Stimulated activated CD8-positive, alpha-beta memory T cell treated with anti-CD3 and anti-CD28 coated beads, Interleukin-4, amount 100 ng/mL, for 1 hour (primary cell): Measurements from ENCODE around the gene SMAD7.

Experiments
- DNase-seq, 2 donors: peaks; one replicate each; pipeline ENCODE4 v3.0.0-alpha.2; 2020; ENCODE audit warnings: low read depth in 2 of 2, low spot score in 1 of 2

The SMAD7 gene

DNA sequence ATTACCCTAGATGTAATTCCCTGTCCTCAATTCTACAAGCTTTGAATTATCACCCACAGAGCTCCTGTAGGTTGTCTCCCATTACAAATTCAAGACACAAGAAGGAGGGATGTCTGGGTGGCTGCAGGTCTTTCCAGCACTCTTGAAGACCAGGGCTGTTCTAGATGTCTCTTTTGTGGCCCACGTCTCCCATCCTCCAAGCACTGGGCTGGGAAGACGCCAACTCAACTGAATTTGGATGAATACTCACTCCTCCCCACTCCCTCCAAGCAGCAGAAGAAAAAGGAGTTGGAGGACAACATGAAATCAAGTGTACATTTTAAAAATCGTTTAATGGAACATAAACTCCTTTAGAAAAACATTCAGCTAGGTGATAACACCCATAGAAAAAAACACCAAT lies 31.2 kb downstream of the SMAD7 start:
- no peak for DNase-seq

- DNase-seq: no peak
These were observed 31.9 kb downstream of the SMAD7 start for GRCh38 chr18:48918660-48919456.

DNA sequence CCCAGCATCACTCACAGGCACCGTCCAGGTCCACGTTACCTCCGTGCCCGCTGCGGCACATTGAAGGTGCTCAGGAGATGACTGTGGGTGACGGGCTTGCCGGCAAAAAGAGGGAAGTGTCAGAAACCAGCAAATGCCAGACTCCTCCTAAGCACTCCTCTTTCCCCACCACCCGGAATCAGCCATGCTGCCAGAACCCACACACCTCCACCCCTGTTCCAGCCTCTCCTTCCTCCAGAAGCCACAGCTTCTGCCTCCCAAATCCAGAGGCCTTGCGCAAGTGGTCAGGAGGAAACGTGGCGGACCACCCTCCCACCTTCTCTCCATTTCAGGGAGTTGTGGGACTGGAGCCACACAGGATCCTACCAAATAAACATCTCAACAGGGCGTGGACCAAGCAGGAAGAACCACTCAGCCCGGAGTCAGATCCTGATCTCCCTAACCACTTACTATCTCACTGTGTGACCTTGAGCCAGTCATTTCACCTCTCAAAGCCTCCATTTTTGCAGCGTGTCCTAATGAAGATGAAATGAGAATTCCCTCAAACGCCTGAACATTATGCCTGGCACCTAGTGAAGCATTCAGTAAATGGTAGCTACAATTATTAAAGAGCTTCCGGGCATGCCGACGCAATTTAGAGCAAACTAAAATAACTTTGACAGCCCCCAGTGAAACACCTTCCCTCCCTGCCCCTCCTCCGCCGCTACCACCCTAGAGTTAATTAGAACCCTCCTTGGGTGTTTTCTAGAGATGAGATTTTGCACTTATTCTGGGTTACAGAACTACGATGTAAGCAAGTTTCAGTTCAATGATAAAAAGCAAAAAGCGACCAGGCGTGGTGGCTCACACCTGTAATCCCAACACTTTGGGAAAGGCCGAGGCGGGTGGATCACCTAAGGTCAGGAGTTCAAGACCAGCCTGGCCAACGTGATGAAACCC lies 32.9 kb downstream of the SMAD7 start:
- no peak for DNase-seq

GRCh38 chr18:48915626-48916425 lies 34.9 kb downstream of the SMAD7 start:
- DNase-seq: no peak

DNA sequence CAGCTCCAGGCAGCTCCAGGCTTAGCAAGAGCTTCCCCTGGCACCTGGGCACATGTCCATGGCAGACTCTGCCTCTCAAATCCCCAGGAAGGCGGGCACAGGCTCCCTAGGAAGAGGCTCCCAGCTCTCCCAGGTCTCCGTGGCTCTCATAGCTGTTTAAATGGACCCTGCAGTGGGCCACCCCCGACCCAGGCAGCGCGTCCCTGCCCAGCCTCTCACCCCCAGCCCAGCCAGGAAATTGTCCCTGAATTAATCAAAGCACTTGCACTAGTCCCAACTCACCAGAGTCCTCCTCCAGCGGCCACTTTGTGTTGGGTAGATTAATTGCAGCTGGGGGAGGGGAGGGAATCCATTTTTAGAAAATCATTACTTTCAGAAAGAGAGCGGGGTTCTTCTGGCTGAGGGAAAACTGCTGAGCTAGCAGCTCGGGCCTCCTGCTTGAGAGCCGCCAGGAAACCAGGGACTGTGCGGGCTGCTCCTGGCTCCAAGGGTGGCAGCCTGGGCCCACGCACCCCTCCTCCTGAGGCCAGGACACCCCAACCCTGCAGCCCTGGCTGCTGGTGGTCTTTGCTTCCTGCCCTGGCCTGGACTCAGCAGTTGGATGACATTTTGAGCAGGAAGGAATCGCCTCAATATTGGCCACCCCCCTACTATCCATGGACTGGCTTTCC lies 36.0 kb downstream of the SMAD7 start:
- no peak for DNase-seq

- DNase-seq: no peak
These were observed 37.0 kb downstream of the SMAD7 start for GRCh38 chr18:48913775-48914174.

DNA sequence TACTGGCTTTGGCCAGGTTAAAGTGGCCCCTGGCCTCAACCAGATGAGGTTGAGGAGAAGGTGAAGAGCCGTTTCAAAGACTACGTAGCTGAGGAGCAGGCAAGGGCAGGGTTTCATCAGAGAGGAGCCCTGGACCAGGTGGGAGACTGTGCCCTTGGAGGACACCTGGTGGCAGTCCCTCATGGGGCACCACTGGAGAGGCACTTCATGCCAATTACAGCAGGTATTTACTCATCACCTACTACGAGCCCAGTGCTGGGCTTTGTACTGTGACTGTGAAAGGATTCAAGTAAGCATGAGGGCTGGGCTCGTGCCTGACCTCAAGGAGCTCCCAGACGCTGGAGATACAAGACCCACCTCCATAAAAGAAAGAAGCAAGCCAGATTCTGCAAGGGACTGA lies 37.6 kb downstream of the SMAD7 start:
- DNase-seq: peak in 1 of 2 donors; percentile 28

- no peak for DNase-seq
These were observed 39.7 kb downstream of the SMAD7 start for GRCh38 chr18:48910972-48911545.

- no peak for DNase-seq
These were observed 41.0 kb downstream of the SMAD7 start for GRCh38 chr18:48909721-48910120.

- DNase-seq: no peak
These were observed 41.8 kb downstream of the SMAD7 start for GRCh38 chr18:48908916-48909315.

GRCh38 chr18:48905513-48905912 lies 45.3 kb downstream of the SMAD7 start:
- DNase-seq: no peak

DNA sequence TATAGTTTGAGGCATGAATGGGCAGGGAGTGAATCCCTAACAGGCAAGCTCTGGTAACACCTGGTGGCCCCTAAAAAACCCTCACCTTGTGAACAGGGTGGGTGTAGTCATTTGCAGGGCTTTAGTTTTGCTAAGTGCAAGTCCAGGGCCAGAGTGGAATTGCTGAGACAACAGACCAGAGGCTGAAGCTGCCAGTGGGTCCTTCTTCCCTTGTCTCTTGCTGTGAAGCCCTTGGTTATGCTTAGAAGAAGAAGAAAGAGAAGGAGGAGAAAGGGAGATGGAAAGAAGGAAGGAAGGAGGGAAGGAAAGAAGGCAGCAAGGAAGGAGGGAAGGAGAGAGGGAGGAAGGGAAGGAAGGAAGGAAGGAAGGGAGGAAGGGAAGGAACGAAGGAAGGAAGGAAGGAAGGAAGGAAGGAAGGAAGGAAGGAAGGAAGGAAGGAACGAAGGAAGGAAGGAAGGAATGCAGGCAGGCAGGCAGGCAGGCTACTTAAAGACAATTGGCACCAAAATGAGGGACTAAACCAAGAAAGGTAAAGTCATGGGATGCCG lies 45.8 kb downstream of the SMAD7 start:
- DNase-seq: no peak

- DNase-seq: no peak
These were observed 46.7 kb downstream of the SMAD7 start for GRCh38 chr18:48904091-48904490.

- no peak for DNase-seq
These were observed 47.7 kb downstream of the SMAD7 start for GRCh38 chr18:48902856-48903601.

DNA sequence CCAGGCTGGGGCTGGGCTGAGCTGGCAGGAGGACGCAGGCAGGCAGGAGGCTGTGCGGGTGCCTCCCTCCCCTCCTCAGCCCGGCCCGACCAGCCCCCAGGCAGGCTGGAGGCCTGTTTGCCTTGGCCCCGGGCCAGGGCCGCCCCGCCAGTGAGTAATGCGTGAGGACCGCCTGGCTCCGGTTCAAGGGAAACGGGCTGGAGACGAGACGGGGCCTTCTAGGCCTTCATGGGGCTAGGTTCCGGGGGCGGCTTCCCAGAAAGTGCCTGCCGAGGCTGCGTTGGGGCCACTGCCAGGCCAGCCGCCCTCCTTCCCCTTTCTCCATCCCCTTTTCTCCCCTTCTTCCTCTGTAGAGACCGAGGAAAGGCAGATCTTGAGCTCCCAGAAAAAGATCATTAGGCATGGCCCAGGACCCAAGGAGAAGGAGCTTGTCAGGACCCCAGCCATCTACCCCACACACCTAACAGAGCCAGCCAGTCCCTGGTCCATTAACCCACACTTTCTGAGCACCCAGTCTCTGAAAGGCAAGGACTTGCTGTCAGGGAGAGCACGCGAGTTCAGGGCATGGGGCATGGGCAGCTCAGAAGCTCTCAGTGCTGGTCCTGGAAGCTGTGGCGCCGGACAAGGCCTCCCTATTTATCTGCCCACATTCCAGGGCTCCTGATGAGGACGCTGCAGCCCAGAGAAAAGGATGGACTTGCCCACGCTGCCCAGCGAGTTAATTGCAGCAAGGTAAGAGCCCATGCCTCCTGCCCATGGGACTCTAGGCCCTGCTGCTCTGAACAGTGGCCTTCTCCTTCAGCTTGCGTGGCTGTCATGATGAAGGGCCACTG lies 48.5 kb downstream of the SMAD7 start:
- DNase-seq: no peak

DNA sequence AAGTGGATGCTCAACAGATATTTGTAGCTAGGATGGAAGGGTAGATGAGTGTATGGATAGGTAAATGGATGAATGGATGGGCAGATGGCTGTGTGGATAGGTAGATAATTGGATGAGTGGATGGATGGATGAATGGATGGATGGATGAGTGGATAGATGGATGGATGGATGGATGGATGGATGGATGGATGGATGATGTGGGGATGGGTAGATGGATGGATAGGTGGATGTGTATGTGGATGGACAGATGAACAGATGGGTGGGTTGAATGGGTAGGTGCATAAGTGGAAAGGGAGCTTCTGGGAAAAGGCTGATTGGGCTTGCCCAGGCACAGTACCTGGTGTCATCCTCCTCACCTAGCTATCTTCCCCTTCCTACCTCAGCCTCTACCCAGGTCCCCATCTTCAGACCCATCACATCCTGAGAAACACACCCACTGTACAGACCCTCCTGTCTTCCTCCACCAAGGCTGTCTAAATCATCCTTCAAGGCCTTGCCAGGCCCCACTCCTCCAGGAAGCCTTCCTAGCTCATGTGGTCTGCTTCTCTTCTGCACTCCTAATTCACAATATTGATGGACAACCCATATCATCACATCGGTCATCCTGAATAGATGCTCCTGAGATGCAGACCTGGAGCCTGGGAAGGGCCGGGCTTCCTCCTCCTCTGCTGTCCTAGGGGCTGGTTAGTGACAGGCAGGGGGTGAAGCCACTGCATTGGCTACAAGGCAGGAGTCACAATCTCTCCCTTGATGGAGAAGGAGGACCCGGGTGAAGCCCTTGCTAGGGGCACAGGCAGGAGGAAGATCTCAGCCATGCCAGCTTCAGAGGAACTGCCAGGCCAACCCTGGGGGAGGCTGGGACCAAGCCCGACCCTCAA lies 49.4 kb downstream of the SMAD7 start:
- no peak for DNase-seq

DNA sequence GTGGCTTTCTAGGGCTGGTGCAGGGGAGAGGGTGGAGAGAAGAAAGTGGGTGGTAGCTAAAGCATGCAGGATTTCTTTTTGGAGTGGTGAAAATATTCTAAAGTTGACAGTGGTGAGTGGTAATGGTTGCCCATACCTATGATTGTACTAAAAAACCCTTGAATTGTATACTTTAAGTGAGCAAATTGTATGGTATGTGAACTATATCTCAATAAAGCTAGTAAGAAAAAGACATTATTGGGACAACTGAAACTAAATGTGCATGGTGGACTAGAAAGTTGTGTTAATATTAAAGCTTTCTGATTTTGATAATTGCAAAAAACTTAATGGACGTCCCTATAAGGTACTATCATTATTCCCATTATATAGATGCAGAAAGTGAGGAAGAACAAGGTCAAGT lies 50.3 kb downstream of the SMAD7 start:
- no peak for DNase-seq
